ENCODE data around the gene WSCD1.

The WSCD1 gene

GRCh38 chr17:6157716-6158115 lies 87.5 kb downstream of the WSCD1 start:
- Histone ChIP-seq H3K9me3 (ENCODE audit: insufficient read depth, low read length) (no peaks in the 10 kb centered on the region), H3K4me3 (ENCODE audit: low read length) (no peak overlapping the region), H2AFZ (ENCODE audit: low read depth, low read length) (no peak overlapping the region), H3K79me2 (ENCODE audit: low read length) (no peaks in the 10 kb centered on the region), H3K27me3 (ENCODE audit: low read depth, low read length) (no peaks in the 10 kb centered on the region), H3K27ac (ENCODE audit: low read length) (no peak overlapping the region), H4K20me1 (ENCODE audit: insufficient read depth, low read length) (no peaks in the 10 kb centered on the region), H3K36me3 (replicated peaks; ENCODE audit: low read depth, low read length) (no peaks in the 10 kb centered on the region), H3K4me1 (ENCODE audit: low read length) (no peaks in the 10 kb centered on the region), H3K4me2 (ENCODE audit: low read length) (no peak overlapping the region), H3K9ac (ENCODE audit: low read length) (no peak overlapping the region)
- no peak for TF ChIP-seq CTCF (IDR thresholded peaks at IDR 0.05; ENCODE audit: low read depth, low read length)

GRCh38 chr17:6159541-6160231 lies 89.5 kb downstream of the WSCD1 start:
- H3K36me3 ChIP-seq (replicated peaks; ENCODE audit: low read depth, low read length) = no peaks in the 10 kb centered on the region
- H3K4me3 ChIP-seq (ENCODE audit: low read length) = no peak overlapping the region
- H3K27me3 ChIP-seq (ENCODE audit: low read depth, low read length) = no peaks in the 10 kb centered on the region
- no peaks in the 10 kb centered on the region for H3K9me3 ChIP-seq (ENCODE audit: insufficient read depth, low read length)
- H4K20me1 ChIP-seq (ENCODE audit: insufficient read depth, low read length) = no peaks in the 10 kb centered on the region
- no peak overlapping the region for H3K4me2 ChIP-seq (ENCODE audit: low read length)
- H3K79me2 ChIP-seq (ENCODE audit: low read length) = no peaks in the 10 kb centered on the region
- no peak overlapping the region for H3K9ac ChIP-seq (ENCODE audit: low read length)
- no peaks in the 10 kb centered on the region for H3K4me1 ChIP-seq (ENCODE audit: low read length)
- TF ChIP-seq EZH2phosphoT487 (IDR thresholded peaks at IDR 0.05; ENCODE audit: low read depth) (no peak), CTCF (IDR thresholded peaks at IDR 0.05; ENCODE audit: low read depth, low read length) (no peak)
- no peak overlapping the region for H2AFZ ChIP-seq (ENCODE audit: low read depth, low read length)
- H3K27ac ChIP-seq (ENCODE audit: low read length) = no peak overlapping the region

- Histone ChIP-seq H3K79me2 (ENCODE audit: low read length) (no peaks in the 10 kb centered on the region), H3K4me1 (ENCODE audit: low read length) (no peaks in the 10 kb centered on the region), H3K27ac (ENCODE audit: low read length) (no peak overlapping the region), H3K27me3 (ENCODE audit: low read depth, low read length) (no peaks in the 10 kb centered on the region), H3K9ac (ENCODE audit: low read length) (no peak overlapping the region), H3K4me3 (ENCODE audit: low read length) (no peak overlapping the region), H3K9me3 (ENCODE audit: insufficient read depth, low read length) (no peaks in the 10 kb centered on the region), H4K20me1 (ENCODE audit: insufficient read depth, low read length) (no peaks in the 10 kb centered on the region), H3K4me2 (ENCODE audit: low read length) (no peak overlapping the region), H2AFZ (ENCODE audit: low read depth, low read length) (no peak overlapping the region), H3K36me3 (replicated peaks; ENCODE audit: low read depth, low read length) (no peaks in the 10 kb centered on the region)
- TF ChIP-seq EZH2phosphoT487 (IDR thresholded peaks at IDR 0.05; ENCODE audit: low read depth) = no peak
- no peak for TF ChIP-seq CTCF (IDR thresholded peaks at IDR 0.05; ENCODE audit: low read depth, low read length)
These were observed 90.0 kb downstream of the WSCD1 start for GRCh38 chr17:6160232-6160555.

GRCh38 chr17:6160911-6161855 lies 91.0 kb downstream of the WSCD1 start:
- H3K4me3 ChIP-seq (ENCODE audit: low read length) = no peak overlapping the region
- TF ChIP-seq CTCF (IDR thresholded peaks at IDR 0.05; ENCODE audit: low read depth, low read length) = no peak
- TF ChIP-seq EZH2phosphoT487 (IDR thresholded peaks at IDR 0.05; ENCODE audit: low read depth) = no peak
- no peaks in the 10 kb centered on the region for H3K27me3 ChIP-seq (ENCODE audit: low read depth, low read length)
- H3K79me2 ChIP-seq (ENCODE audit: low read length) = no peaks in the 10 kb centered on the region
- H3K27ac ChIP-seq (ENCODE audit: low read length) = no peak overlapping the region
- H2AFZ ChIP-seq (ENCODE audit: low read depth, low read length) = no peak overlapping the region
- H3K4me2 ChIP-seq (ENCODE audit: low read length) = no peak overlapping the region
- no peaks in the 10 kb centered on the region for H3K4me1 ChIP-seq (ENCODE audit: low read length)
- H4K20me1 ChIP-seq (ENCODE audit: insufficient read depth, low read length) = no peaks in the 10 kb centered on the region
- H3K9me3 ChIP-seq (ENCODE audit: insufficient read depth, low read length) = no peaks in the 10 kb centered on the region
- no peaks in the 10 kb centered on the region for H3K36me3 ChIP-seq (replicated peaks; ENCODE audit: low read depth, low read length)
- no peak overlapping the region for H3K9ac ChIP-seq (ENCODE audit: low read length)
